Kidney epithelial cell (primary cell): ENCODE measurements around the gene PLEKHG2. TPM values are rescaled to one million over a fixed set of nuclear protein-coding genes. Genes with fewer than 3 reads are reported as not detected.
"Not testable (repeated sequence)": the region's sequence is repeated elsewhere in the genome, so short reads cannot be mapped to it uniquely, and the experiment has no call there.

ENCODE experiments used
- DNase-seq: peaks from one replicate; pipeline ENCODE4 v3.0.0-alpha.2; 2010; ENCODE audit warnings: low read depth
- H3K27me3 ChIP-seq: 2 replicates; pipeline ENCODE4 v1.6.0; 2011; ENCODE audit warnings: low read length; ENCODE audit not compliant: control insufficient read depth, insufficient read depth
- H3K36me3 ChIP-seq: 2 replicates; pipeline ENCODE4 v1.5.1; 2011; ENCODE audit warnings: low read length; ENCODE audit not compliant: control insufficient read depth, insufficient read depth
- H3K4me3 ChIP-seq: 2 replicates; pipeline ENCODE4 v1.5.1; 2011; ENCODE audit warnings: low read depth, mild to moderate bottlenecking, control low read depth, low read length
- CTCF ChIP-seq: IDR thresholded peaks from 2 replicates; pipeline ENCODE4 v1.5.1; 2011; ENCODE audit warnings: mild to moderate bottlenecking, moderate library complexity, low read length, control low read depth, inconsistent platforms; ENCODE audit not compliant: insufficient read depth, poor library complexity, severe bottlenecking
- total RNA-seq: library from RNA; depleted of rRNA; stranded (reverse); fragments of >200 nt; gene quantifications from 2 replicates; pipeline ENCODE4 v1.2.3, GENCODE V29; 2015

Gene PLEKHG2
- total RNA-seq, 1 donor from 2014 or later, result 22.8 TPM

DNA sequence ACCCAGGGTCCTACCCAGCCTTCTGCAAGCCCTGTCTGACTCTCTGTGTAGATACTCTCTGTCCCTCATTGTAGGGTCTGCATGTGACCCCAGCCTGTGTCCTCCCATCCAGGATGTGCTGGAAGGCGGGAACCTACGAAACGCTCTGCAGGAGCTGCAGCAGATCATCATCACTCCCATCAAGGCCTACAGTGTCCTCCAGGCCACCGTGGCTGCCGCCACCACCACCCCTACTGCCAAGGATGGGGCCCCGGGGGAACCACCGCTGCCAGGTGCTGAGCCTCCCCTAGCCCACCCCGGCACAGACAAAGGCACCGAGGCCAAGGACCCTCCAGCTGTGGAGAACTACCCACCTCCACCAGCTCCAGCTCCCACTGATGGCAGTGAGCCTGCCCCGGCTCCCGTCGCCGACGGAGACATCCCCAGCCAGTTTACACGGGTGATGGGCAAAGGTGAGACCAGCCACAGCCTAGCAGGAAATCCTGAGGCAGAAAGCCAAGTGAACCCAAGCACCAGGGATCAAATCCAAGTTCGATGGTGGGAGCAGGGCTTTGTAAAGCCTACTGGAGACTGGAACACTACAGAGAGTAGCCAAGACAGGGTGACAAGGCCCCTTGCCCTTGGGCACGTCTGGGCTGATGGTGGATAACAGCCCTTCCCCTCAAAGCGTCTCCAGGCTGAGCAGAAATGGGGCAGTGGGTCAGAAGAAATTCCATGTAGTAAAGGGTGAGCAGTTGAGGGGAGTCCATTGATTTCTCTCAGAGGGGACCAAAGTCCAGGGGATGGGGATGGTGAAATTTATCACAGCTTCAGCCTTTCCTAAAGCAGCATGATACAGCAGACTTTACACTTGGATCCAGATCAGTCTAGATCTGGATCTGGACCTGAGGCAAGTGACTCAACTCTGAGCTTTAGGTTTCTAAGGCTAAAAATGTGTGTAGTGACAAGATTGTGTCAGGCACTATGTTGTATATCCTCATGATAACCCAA lies 34.8 kb upstream of the PLEKHG2 start:
- TF ChIP-seq CTCF, result no peak
- no peak for DNase-seq
- Histone ChIP-seq H3K36me3 (peaks cover 3% of the 10 kb centered on the region), H3K4me3 (no peak overlapping the region), H3K27me3 (no peaks in the 10 kb centered on the region)

DNA sequence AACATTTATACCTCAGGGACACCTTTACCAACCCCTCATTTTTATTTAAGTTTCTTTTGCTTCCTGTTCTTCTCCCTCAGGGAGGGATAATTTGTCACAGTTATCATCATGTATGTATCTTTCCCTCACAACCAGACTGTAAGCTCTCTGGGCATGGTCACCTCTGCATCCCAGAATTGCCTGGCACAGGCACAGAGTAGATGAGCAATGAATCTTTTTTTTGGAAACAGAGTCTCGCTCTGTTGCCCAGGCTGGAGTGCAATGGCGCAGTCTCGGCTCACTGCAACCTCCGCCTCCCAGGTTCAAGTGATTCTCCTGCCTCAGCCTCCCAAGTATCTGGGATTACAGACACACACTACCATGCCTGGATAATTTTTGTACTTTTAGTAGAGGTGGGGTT lies 33.1 kb upstream of the PLEKHG2 start:
- not testable (repeated sequence) for DNase-seq, H3K36me3 ChIP-seq, H3K4me3 ChIP-seq, H3K27me3 ChIP-seq

- Histone ChIP-seq H3K4me3 (no peak overlapping the region), H3K27me3 (no peaks in the 10 kb centered on the region), H3K36me3 (peaks cover 1% of the 10 kb centered on the region)
- DNase-seq, result no peak
- TF ChIP-seq CTCF, result no peak
Measured at GRCh38 chr19:39379865-39380396, 32.5 kb upstream of the PLEKHG2 start.

- TF ChIP-seq CTCF, result no peak
- Histone ChIP-seq H3K4me3 (no peak overlapping the region), H3K27me3 (no peaks in the 10 kb centered on the region), H3K36me3 (peaks cover 1% of the 10 kb centered on the region)
- DNase-seq, result no peak
Measured at GRCh38 chr19:39380521-39381502, 31.7 kb upstream of the PLEKHG2 start.

DNA sequence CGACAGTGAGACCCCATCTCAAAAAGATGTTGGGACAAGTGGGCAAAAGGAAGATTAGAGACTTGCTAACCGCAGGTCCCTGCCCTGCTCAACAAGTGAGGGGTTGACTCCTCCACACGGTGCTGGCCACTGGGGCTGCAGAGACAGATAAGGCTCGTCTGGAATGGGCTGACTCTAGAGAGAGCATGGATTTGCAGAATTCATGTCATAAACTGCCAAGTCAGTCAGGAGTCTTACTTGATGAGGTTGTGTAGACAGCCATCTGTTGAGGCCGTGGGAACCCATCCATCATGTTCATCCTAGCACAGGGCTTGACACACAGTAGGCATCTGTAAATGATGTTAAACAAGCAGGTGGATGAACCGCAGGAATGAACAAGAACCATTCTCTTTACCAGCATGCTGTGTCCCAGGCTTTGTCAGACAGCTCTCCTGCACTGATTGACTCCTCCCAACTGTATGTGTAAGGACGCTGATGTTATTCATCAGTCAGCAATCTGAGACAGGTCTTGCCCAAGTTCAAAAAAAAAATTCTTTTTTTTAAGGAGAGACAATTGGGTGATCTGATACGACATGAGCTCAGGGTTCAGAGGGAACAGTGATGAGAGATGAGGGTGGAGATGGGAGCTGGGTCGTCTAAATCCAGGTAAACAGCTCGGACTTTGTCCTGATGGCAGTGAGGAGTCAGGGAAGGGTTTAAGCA lies 30.4 kb upstream of the PLEKHG2 start:
- no peak overlapping the region for H3K4me3 ChIP-seq
- no peak for DNase-seq
- TF ChIP-seq CTCF, result no peak
- H3K27me3 ChIP-seq, result no peaks in the 10 kb centered on the region
- peaks cover 3% of the 10 kb centered on the region for H3K36me3 ChIP-seq
